Ovary (tissue), 3 donors: ENCODE data around the gene STX2.

Experiments used
- EP300 ChIP-seq: sonication (generic); formaldehyde crosslinking; IDR thresholded peaks from one replicate; pipeline ENCODE4 v1.6.1; 2017; ENCODE audit warnings: antibody characterized with exemption
- POLR2A ChIP-seq: fragments of 450-650 bp; IDR thresholded peaks from one replicate; pipeline ENCODE4 v1.6.1; 2017; ENCODE audit warnings: antibody characterized with exemption, mild to moderate bottlenecking, moderate library complexity
- TF ChIP-seq, protein P1 (sequence below), 3 donors: fragments of 450-650 bp in 2 of 3; fragments of 200-600 bp in 1 of 3; IDR thresholded peaks; one replicate each; pipeline versions ENCODE4 v1.5.1 to v1.8.0; 2016 to 2022; ENCODE audit warnings: antibody characterized with exemption in 3 of 3, mild to moderate bottlenecking in 1 of 3
- donor health status: DM: no; HTN: no; CAD: no.

DNA sequence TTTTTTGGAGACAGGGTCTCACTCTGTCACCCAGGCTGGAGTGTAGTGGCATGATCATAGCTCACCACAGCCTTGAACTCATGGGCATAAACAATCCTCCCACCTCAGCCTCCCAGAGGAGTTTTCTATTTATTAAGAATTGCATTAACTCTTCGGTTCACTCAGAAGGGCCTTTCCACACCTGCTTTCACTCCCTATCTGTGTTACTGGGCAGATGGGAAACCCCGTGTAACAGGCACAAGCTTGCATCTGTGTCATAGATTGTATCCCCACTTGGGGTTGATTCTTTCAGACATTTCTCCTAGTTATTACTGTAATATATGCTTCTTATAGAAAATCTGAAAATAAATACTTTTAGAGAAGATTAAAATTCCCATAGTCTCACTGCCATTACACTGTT lies 38.7 kb downstream of the STX2 start:
- TF ChIP-seq, protein P1, sequence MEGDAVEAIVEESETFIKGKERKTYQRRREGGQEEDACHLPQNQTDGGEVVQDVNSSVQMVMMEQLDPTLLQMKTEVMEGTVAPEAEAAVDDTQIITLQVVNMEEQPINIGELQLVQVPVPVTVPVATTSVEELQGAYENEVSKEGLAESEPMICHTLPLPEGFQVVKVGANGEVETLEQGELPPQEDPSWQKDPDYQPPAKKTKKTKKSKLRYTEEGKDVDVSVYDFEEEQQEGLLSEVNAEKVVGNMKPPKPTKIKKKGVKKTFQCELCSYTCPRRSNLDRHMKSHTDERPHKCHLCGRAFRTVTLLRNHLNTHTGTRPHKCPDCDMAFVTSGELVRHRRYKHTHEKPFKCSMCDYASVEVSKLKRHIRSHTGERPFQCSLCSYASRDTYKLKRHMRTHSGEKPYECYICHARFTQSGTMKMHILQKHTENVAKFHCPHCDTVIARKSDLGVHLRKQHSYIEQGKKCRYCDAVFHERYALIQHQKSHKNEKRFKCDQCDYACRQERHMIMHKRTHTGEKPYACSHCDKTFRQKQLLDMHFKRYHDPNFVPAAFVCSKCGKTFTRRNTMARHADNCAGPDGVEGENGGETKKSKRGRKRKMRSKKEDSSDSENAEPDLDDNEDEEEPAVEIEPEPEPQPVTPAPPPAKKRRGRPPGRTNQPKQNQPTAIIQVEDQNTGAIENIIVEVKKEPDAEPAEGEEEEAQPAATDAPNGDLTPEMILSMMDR (IDR thresholded peaks at IDR 0.05), result no peak
- no peak for TF ChIP-seq EP300
- no peak for TF ChIP-seq POLR2A
